CD4-positive, alpha-beta T cell (primary cell): Measurements from ENCODE around the gene AIFM2. TPM values are rescaled to one million over a fixed set of nuclear protein-coding genes. Genes with fewer than 3 reads are reported as not detected.

ENCODE experiments used
- ATAC-seq: fragments of 200-7000 bp; cut with Tn5 transposase; one replicate; pipeline ENCODE4 v1.10.0; 2022; ENCODE audit warnings: mild to moderate bottlenecking; ENCODE audit not compliant: poor library complexity
- CTCF ChIA-PET: fragments of 350-600 bp; sonication (Branson Sonifier 250); formaldehyde crosslinking; loops from one replicate; lab custom pipeline; 2021; ENCODE audit warnings: antibody characterized with exemption, inconsistent platforms; lab: Charles Lee
- POLR2A ChIA-PET: fragments of 350-600 bp; sonication (Branson Sonifier 250); formaldehyde crosslinking; loops from one replicate; lab custom pipeline; 2021; ENCODE audit warnings: antibody characterized with exemption, inconsistent platforms; lab: Charles Lee
- DNase-seq, 14 experiments: peaks; one replicate each; pipeline ENCODE4 v3.0.0-alpha.2; 2013 to 2020; ENCODE audit warnings: mixed read lengths in 2 of 14
- H3K27ac ChIP-seq, 2 donors: one replicate each; pipeline versions ENCODE4 v1.5.1 to v1.7.0; 2013; ENCODE audit warnings: low read length in 2 of 2, low read depth in 1 of 2, mild to moderate bottlenecking in 1 of 2
- H3K27me3 ChIP-seq, 2 experiments: 1 replicate in 1 of 2; 2 replicates in 1 of 2; pipeline versions ENCODE4 v1.6.1 to v1.7.0; 2013; ENCODE audit warnings: low read length in 2 of 2, control low read depth in 1 of 2, mild to moderate bottlenecking in 1 of 2, moderate library complexity in 1 of 2; ENCODE audit not compliant: insufficient read depth in 2 of 2, control insufficient read depth in 1 of 2
- H3K36me3 ChIP-seq: one replicate; pipeline ENCODE4 v1.6.1; 2013; ENCODE audit warnings: low read length, control low read depth; ENCODE audit not compliant: insufficient read depth
- H3K4me1 ChIP-seq: one replicate; pipeline ENCODE4 v1.6.1; 2013; ENCODE audit warnings: low read length, control low read depth; ENCODE audit not compliant: insufficient read depth
- H3K4me3 ChIP-seq: one replicate; pipeline ENCODE4 v1.5.1; 2013; ENCODE audit warnings: mild to moderate bottlenecking, low read length, moderate library complexity
- H3K9me3 ChIP-seq, 2 experiments: 1 replicate in 1 of 2; 2 replicates in 1 of 2; pipeline versions ENCODE4 v1.6.1 to v1.7.0; 2013; ENCODE audit warnings: low read length in 2 of 2, mild to moderate bottlenecking in 2 of 2, control low read depth in 1 of 2, moderate library complexity in 1 of 2; ENCODE audit not compliant: control insufficient read depth in 1 of 2, insufficient read depth in 1 of 2
- H3K27ac Mint-ChIP-seq: one replicate; pipeline ENCODE4 v1.8.0; 2020; ENCODE audit warnings: mixed read lengths
- H3K27me3 Mint-ChIP-seq: one replicate; pipeline ENCODE4 v1.8.0; 2021; ENCODE audit warnings: mixed read lengths
- H3K36me3 Mint-ChIP-seq: one replicate; pipeline ENCODE4 v1.8.0; 2021; ENCODE audit warnings: low read depth, mixed read lengths
- H3K4me1 Mint-ChIP-seq: one replicate; pipeline ENCODE4 v1.8.0; 2021; ENCODE audit warnings: low read depth, mixed read lengths
- H3K4me3 Mint-ChIP-seq: one replicate; pipeline ENCODE4 v1.8.0; 2020; ENCODE audit warnings: mild to moderate bottlenecking, mixed read lengths
- H3K9me3 Mint-ChIP-seq: one replicate; pipeline ENCODE4 v1.8.0; 2020; ENCODE audit warnings: mixed read lengths
- intact Hi-C, 2 experiments: fragments of 100-400 bp; cut with DNase I in 1 of 2; cut with micrococcal nuclease in 1 of 2; formaldehyde crosslinking; loops; one replicate each; pipeline versions ENCODE4 v1.15.1 to v1.9.0; 2023 to 2025; cut with DNase I, micrococcal nuclease
- total RNA-seq, 174 experiments: library from RNA in 2 of 174; stranded (reverse) in 2 of 174; gene quantifications; one replicate each; pipeline ENCODE4 v1.2.3 and lab custom pipeline; 2021 to 2026
- TF ChIP-seq, protein P1 (sequence below): fragments of 200-600 bp; IDR thresholded peaks from one replicate; pipeline ENCODE4 v1.8.0; 2022; ENCODE audit warnings: antibody characterized with exemption, mild to moderate bottlenecking

Gene AIFM2
- total RNA-seq, 2 experiments from 2014 or later: 2.3 to 2.5 TPM

DNA sequence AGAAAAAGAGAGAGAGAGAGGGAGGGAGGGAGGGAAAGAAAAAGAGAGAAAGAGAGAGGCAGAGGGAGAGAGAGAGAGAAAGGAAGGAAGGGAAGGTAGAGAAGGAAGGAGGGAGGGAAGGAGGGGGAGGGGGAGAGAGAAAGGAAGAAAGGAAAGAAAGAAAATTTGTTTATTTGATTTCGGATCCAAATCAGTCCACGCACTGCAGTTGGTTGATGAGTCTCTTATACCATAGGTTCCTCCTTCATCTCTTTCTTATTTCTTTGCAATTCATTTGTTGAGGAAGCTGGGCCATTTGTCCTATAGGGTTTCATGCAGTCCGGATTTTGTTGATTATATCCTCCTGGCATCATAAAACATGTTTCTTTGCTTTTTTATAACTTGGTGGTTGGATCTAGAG lies 34.4 kb downstream of the AIFM2 start:
- peaks cover 17% of the 10 kb centered on the region for H3K4me1 ChIP-seq
- CTCF ChIA-PET: interaction anchor here (1.9 kb wide), 1 partner anchor 18 kb away, joined by 5 read pairs; no protein-coding TSS in a partner anchor
- H3K27me3 Mint-ChIP-seq: no peaks in the 10 kb centered on the region
- no peak overlapping the region for H3K4me3 Mint-ChIP-seq
- H3K27ac ChIP-seq: no peak overlapping the region
- intact Hi-C loops: no loop called here
- ATAC-seq (no peak), DNase-seq (no peak)
- peaks cover 75% of the 10 kb centered on the region for H3K36me3 Mint-ChIP-seq
- POLR2A ChIA-PET: no interaction called here
- H3K9me3 ChIP-seq: no peaks in the 10 kb centered on the region
- peaks cover 37% of the 10 kb centered on the region for H3K4me1 Mint-ChIP-seq
- peaks cover 59% of the 10 kb centered on the region for H3K36me3 ChIP-seq
- TF ChIP-seq, protein P1, sequence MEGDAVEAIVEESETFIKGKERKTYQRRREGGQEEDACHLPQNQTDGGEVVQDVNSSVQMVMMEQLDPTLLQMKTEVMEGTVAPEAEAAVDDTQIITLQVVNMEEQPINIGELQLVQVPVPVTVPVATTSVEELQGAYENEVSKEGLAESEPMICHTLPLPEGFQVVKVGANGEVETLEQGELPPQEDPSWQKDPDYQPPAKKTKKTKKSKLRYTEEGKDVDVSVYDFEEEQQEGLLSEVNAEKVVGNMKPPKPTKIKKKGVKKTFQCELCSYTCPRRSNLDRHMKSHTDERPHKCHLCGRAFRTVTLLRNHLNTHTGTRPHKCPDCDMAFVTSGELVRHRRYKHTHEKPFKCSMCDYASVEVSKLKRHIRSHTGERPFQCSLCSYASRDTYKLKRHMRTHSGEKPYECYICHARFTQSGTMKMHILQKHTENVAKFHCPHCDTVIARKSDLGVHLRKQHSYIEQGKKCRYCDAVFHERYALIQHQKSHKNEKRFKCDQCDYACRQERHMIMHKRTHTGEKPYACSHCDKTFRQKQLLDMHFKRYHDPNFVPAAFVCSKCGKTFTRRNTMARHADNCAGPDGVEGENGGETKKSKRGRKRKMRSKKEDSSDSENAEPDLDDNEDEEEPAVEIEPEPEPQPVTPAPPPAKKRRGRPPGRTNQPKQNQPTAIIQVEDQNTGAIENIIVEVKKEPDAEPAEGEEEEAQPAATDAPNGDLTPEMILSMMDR: no peak
- H3K27ac Mint-ChIP-seq: no peak overlapping the region
- no peaks in the 10 kb centered on the region for H3K9me3 Mint-ChIP-seq
- H3K27me3 ChIP-seq: no peaks in the 10 kb centered on the region
- no peak overlapping the region for H3K4me3 ChIP-seq

DNA sequence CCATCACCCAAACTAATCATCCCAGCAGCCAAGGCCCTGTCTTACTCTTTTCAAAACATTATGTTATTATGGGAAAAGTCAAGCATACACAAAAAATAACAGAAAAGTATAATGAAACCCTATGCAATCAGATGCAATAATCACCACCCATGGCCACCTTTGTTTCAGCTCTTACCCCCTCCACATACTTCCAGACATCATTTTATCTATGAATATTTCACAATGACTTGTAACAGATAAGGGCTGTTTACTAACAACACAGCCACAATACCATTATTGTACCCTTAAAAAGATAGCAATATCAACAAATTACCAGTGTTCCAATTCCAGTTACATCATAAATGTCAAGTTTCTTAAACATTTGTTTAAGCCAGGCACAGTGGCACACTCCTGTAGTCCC lies 35.2 kb downstream of the AIFM2 start:
- Mint-ChIP-seq H3K27me3 (no peaks in the 10 kb centered on the region), H3K27ac (no peak overlapping the region), H3K4me3 (no peak overlapping the region), H3K9me3 (no peaks in the 10 kb centered on the region), H3K36me3 (peaks cover 67% of the 10 kb centered on the region), H3K4me1 (peaks cover 44% of the 10 kb centered on the region)
- ATAC-seq (no peak), DNase-seq (no peak)
- intact Hi-C loops: no loop called here
- Histone ChIP-seq H3K27ac (no peak overlapping the region), H3K4me3 (no peak overlapping the region), H3K36me3 (peaks cover 59% of the 10 kb centered on the region), H3K4me1 (peaks cover 25% of the 10 kb centered on the region), H3K9me3 (no peaks in the 10 kb centered on the region), H3K27me3 (no peaks in the 10 kb centered on the region)
- POLR2A ChIA-PET: no interaction called here
- CTCF ChIA-PET: interaction anchor here (1.9 kb wide), 1 partner anchor 19 kb away, joined by 5 read pairs; no protein-coding TSS in a partner anchor
- TF ChIP-seq, protein P1: no peak

DNA sequence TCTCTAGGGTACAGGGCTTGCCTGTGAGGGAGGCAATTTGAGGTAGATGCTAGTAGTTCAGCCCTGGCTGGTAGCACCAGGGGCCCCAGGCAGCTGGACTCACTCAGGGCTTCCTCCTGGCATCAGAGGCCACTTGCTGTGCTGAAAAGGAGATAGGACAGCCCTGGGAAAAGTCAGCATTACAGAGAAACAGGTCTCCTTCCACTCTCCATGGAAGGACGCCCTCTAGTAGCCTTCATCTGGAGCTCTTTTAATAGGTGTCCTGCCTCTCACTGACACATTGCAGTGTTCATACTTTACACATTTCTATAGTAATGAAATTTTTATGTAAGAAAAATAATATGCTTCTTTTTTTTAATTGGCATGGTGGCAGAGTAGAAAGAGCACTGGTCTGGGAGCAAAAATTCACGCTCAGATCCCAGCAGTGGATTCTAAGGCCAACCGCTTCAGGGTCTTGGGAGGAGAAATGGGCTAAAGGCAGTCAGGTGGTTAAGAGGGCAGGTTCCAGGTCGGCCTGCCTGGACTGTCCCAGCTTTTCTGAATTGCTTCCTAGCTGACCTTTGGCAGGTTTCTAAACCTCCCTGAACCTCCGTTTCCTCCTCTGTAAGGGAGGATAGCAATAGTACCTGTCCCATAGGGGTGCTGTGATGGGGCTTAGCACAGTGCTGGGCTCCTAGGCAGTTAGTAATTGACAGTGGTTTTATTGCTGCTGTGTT lies 35.8 kb downstream of the AIFM2 start:
- Mint-ChIP-seq H3K4me1 (peaks cover 50% of the 10 kb centered on the region), H3K36me3 (peaks cover 61% of the 10 kb centered on the region), H3K9me3 (no peaks in the 10 kb centered on the region), H3K27me3 (no peaks in the 10 kb centered on the region), H3K4me3 (no peak overlapping the region), H3K27ac (peak overlapping the region; percentile 69)
- DNase-seq (no peak), ATAC-seq (no peak)
- peaks cover 55% of the 10 kb centered on the region for H3K36me3 ChIP-seq
- CTCF ChIA-PET: interaction anchor here (1.9 kb wide), 1 partner anchor 19 kb away, joined by 5 read pairs; no protein-coding TSS in a partner anchor
- no peaks in the 10 kb centered on the region for H3K27me3 ChIP-seq
- intact Hi-C loops: no loop called here
- POLR2A ChIA-PET: interaction anchor here (1.9 kb wide), 1 partner anchor 50 kb away, joined by 6 read pairs; the partner anchor contains the start of gene TYSND1
- H3K9me3 ChIP-seq: no peaks in the 10 kb centered on the region
- H3K27ac ChIP-seq: no peak overlapping the region
- peaks cover 30% of the 10 kb centered on the region for H3K4me1 ChIP-seq
- H3K4me3 ChIP-seq: no peak overlapping the region
- TF ChIP-seq, protein P1: no peak
